HepG2 (cell line): ENCODE results near the gene TMEM95. TPM values are rescaled to one million over a fixed set of nuclear protein-coding genes. Genes with fewer than 3 reads are reported as not detected.

Source experiments
- ATAC-seq: fragments of 200-7000 bp; cut with Tn5 transposase; 3 replicates; pipeline ENCODE4 v1.9.1; 2020; ENCODE audit warnings: mild to moderate bottlenecking, moderate library complexity
- BruUV-seq: library from RNA; stranded (reverse); fragments of 400-500 nt; replicated peaks from 2 replicates; lab custom pipeline; 2021; lab: Mats Ljungman, UMichigan
- CTCF ChIA-PET: fragments of 300-600 bp; formaldehyde crosslinking; extraction: SDS; loops from one replicate; lab custom pipeline; 2021; ENCODE audit warnings: low total read pairs, inconsistent platforms, low intra/inter-chr PET ratio; lab: Yijun Ruan, JAX
- POLR2A ChIA-PET: fragments of 350-600 bp; sonication (Branson Sonifier 250); formaldehyde crosslinking; loops from one replicate; lab custom pipeline; 2020; ENCODE audit warnings: antibody characterized with exemption, inconsistent platforms; lab: Yijun Ruan, JAX
- DNase-seq: peaks from one replicate; pipeline ENCODE4 v3.0.0-alpha.2; 2015; ENCODE audit warnings: low spot score
- FAIRE-seq: peaks from 3 replicates; lab custom pipeline; 2011; peaks lifted over from hg19 to GRCh38; lab: Jason Lieb, UNC
- H2AFZ ChIP-seq: one replicate; pipeline ENCODE4 v1.6.1; 2011; ENCODE audit warnings: low read length, inconsistent platforms
- H3K27ac ChIP-seq: fragments of 300-600 bp; 3 replicates; pipeline ENCODE4 v1.8.0; 2011; ENCODE audit warnings: mixed run types, mild to moderate bottlenecking, mixed read lengths, low read length, inconsistent platforms; ENCODE audit not compliant: insufficient read depth; ENCODE audit errors: extremely low read length
- H3K27me3 ChIP-seq, 2 experiments: fragments of 200-600 bp in 1 of 2; 2 replicates in 1 of 2; 3 replicates in 1 of 2; pipeline versions ENCODE4 v1.6.0 to v1.8.0; 2011; ENCODE audit warnings: low read length in 2 of 2, mild to moderate bottlenecking in 2 of 2, moderate library complexity in 2 of 2, inconsistent platforms in 1 of 2; ENCODE audit not compliant: insufficient read depth in 2 of 2, control insufficient read depth in 1 of 2
- H3K36me3 ChIP-seq, 2 experiments: fragments of 200-600 bp in 1 of 2; replicated peaks in 1 of 2; 2 replicates in 1 of 2; 3 replicates in 1 of 2; pipeline versions ENCODE4 v1.5.1 to v1.8.0; 2011; ENCODE audit warnings: low read length in 2 of 2, inconsistent platforms in 1 of 2; ENCODE audit not compliant: insufficient read depth in 2 of 2, control insufficient read depth in 1 of 2
- H3K4me1 ChIP-seq: 2 replicates; pipeline ENCODE4 v1.5.1; 2012; ENCODE audit warnings: low read length, inconsistent platforms; ENCODE audit not compliant: insufficient read depth
- H3K4me2 ChIP-seq: 2 replicates; pipeline ENCODE4 v1.6.0; 2011; ENCODE audit warnings: low read depth, low read length, inconsistent platforms
- H3K4me3 ChIP-seq, 3 experiments: fragments of 200-600 bp in 1 of 3; sonication (generic), shearing (Covaris generic) in 1 of 3; replicated peaks in 1 of 3; 2 replicates each; pipeline ENCODE4 v1.5.1; 2011 to 2016; ENCODE audit warnings: low read length in 3 of 3, inconsistent platforms in 2 of 3, low read depth in 2 of 3, mild to moderate bottlenecking in 2 of 3, control low read depth in 1 of 3, mixed read lengths in 1 of 3; ENCODE audit not compliant: insufficient read depth in 1 of 3
- H3K79me2 ChIP-seq: one replicate; pipeline ENCODE4 v1.6.1; 2011; ENCODE audit warnings: low read length, inconsistent platforms; ENCODE audit not compliant: insufficient read depth
- H3K9ac ChIP-seq: 2 replicates; pipeline ENCODE4 v1.6.0; 2011; ENCODE audit warnings: mild to moderate bottlenecking, low read depth, low read length, inconsistent platforms; ENCODE audit not compliant: insufficient read depth
- H3K9me3 ChIP-seq: 2 replicates; pipeline ENCODE4 v1.5.1; 2012; ENCODE audit warnings: mild to moderate bottlenecking, low read length
- H4K20me1 ChIP-seq: 2 replicates; pipeline ENCODE4 v1.6.0; 2011; ENCODE audit warnings: inconsistent platforms, mild to moderate bottlenecking, low read length, moderate library complexity; ENCODE audit not compliant: insufficient read depth
- ARID3A ChIP-seq: IDR thresholded peaks from 2 replicates; pipeline ENCODE4 v1.6.1; 2012; ENCODE audit warnings: low read depth, low read length, improper control_type of control experiment
- BRCA1 ChIP-seq: sonication (generic); formaldehyde crosslinking; IDR thresholded peaks from 2 replicates; pipeline ENCODE4 v1.4.0; 2020; ENCODE audit warnings: missing genetic modification reagents
- CBFB ChIP-seq: sonication (generic); formaldehyde crosslinking; IDR thresholded peaks from 2 replicates; pipeline ENCODE4 v1.4.0; 2020; ENCODE audit warnings: missing genetic modification reagents
- CREB1 ChIP-seq, 2 experiments: fragments of 450-650 bp in 1 of 2; IDR thresholded peaks; 2 replicates each; pipeline ENCODE4 v1.6.1; 2016 to 2017; ENCODE audit warnings: control low read depth in 1 of 2, mild to moderate bottlenecking in 1 of 2, missing compliant biosample characterization in 1 of 2, missing genetic modification characterization in 1 of 2
- ELF3 ChIP-seq: IDR thresholded peaks from 2 replicates; pipeline ENCODE4 v1.6.1; 2016; ENCODE audit warnings: missing genetic modification reagents, missing compliant biosample characterization
- PHB2 ChIP-seq: fragments of 450-650 bp; IDR thresholded peaks from 2 replicates; pipeline ENCODE4 v1.6.1; 2018; ENCODE audit not compliant: partially characterized antibody
- PHF21A ChIP-seq: sonication (generic); formaldehyde crosslinking; IDR thresholded peaks from 2 replicates; pipeline ENCODE4 v1.5.0; 2020; ENCODE audit warnings: mild to moderate bottlenecking, missing genetic modification reagents
- PITX1 ChIP-seq: sonication (generic); formaldehyde crosslinking; IDR thresholded peaks from 2 replicates; pipeline ENCODE4 v1.5.1; 2020; ENCODE audit warnings: mild to moderate bottlenecking, missing genetic modification reagents
- RBM39 ChIP-seq: fragments of 200-400 bp; formaldehyde crosslinking; IDR thresholded peaks from one replicate; pipeline ENCODE4 v1.6.1; 2018; ENCODE audit warnings: antibody characterized with exemption, mild to moderate bottlenecking, low read depth, low read length; ENCODE audit not compliant: poor library complexity, severe bottlenecking
- THRA ChIP-seq: sonication (generic); formaldehyde crosslinking; IDR thresholded peaks from 2 replicates; pipeline ENCODE4 v1.4.0; 2020; ENCODE audit warnings: missing genetic modification reagents, borderline replicate concordance
- ZBTB20 ChIP-seq: sonication (generic); formaldehyde crosslinking; IDR thresholded peaks from 2 replicates; pipeline ENCODE4 v1.8.1; 2023; ENCODE audit warnings: missing genetic modification reagents, low read depth, mild to moderate bottlenecking, borderline replicate concordance
- ZNF24 ChIP-seq: fragments of 450-650 bp; IDR thresholded peaks from 2 replicates; pipeline ENCODE4 v1.6.1; 2017; ENCODE audit warnings: antibody characterized with exemption, mild to moderate bottlenecking
- ZNF446 ChIP-seq: sonication (generic); formaldehyde crosslinking; IDR thresholded peaks from 2 replicates; pipeline ENCODE4 v1.5.0; 2020; ENCODE audit warnings: mild to moderate bottlenecking, missing genetic modification reagents
- ZNF570 ChIP-seq: sonication (generic); formaldehyde crosslinking; IDR thresholded peaks from 2 replicates; pipeline ENCODE4 v1.4.0; 2020; ENCODE audit warnings: mild to moderate bottlenecking, missing genetic modification reagents, borderline replicate concordance
- ZNF672 ChIP-seq: sonication (generic); formaldehyde crosslinking; IDR thresholded peaks from 2 replicates; pipeline ENCODE4 v1.8.1; 2022; ENCODE audit warnings: missing genetic modification reagents
- WGBS: methylation state at CpG from one replicate; pipeline ENCODE4 v1.1.6; 2017; ENCODE audit warnings: low lambda C conversion rate; 5-methylcytosine and 5-hydroxymethylcytosine counted together
- in situ Hi-C: cut with HindIII; loops from 2 replicates; pipeline ENCODE4 v1.10.0; 2017; ENCODE audit warnings: low pct_unique_long_range_greater_than_20kb; ENCODE audit not compliant: extremely low pct_ligation_motif_present
- intact Hi-C: fragments of 100-400 bp; cut with micrococcal nuclease; formaldehyde crosslinking; loops from one replicate; pipeline ENCODE4 v1.10.0; 2022; ENCODE audit not compliant: unreplicated experiment
- polyA plus RNA-seq, 8 experiments: library from polyadenylated mRNA; depleted of rRNA in 3 of 8; stranded (reverse) in 7 of 8; unstranded in 1 of 8; fragments of >200 nt; fragmentation: Illumina TruSeq in 4 of 8; extraction: Trizol in 4 of 8; gene quantifications; 2 replicates each; pipeline versions ENCODE4 v1.2.1 to v1.2.3, GENCODE V29; 2011 to 2016; ENCODE audit warnings: low read depth in 4 of 8, missing spikeins in 1 of 8, mixed read lengths in 1 of 8; ENCODE audit not compliant: insufficient read depth in 1 of 8
- total RNA-seq, 5 experiments: library from RNA; depleted of rRNA; stranded (reverse); fragments of >200 nt; fragmentation: Illumina TruSeq; extraction: Trizol; gene quantifications; 2 replicates each; pipeline ENCODE4 v1.2.3, GENCODE V29; 2016; ENCODE audit warnings: low read depth in 1 of 5

TMEM95 gene
- total and polyA plus RNA-seq, 2 of the 13 experiments (the other 11 are each of a cell fraction or from before 2014, with no cell fraction given), result not detected

- H3K27ac ChIP-seq, result no peak overlapping the region
- no TSS peak for BruUV-seq
- ChIA-PET POLR2A (no interaction called here), CTCF (no interaction called here)
- H3K27me3 ChIP-seq, result peaks cover 0 to 4% of the 10 kb centered on the region in 2 experiments; a peak in 2 of 5 replicates
- ATAC-seq (no peak), FAIRE-seq (no peak), DNase-seq (no peak)
- H3K4me2 ChIP-seq, result 0 out of 2 replicates have a peak overlapping the region, but pooled peaks have one; percentile 6
- no peak overlapping the region for H2AFZ ChIP-seq
- no peak for TF ChIP-seq THRA (CRISPR knock-in tag)
- no peak for TF ChIP-seq PITX1 (CRISPR knock-in tag)
- no peaks in the 10 kb centered on the region for H4K20me1 ChIP-seq
- intact Hi-C loops, result no loop called here
- no peaks in the 10 kb centered on the region for H3K9me3 ChIP-seq
- 0 out of 2 replicates have a peak overlapping the region, but pooled peaks have one; percentile 83 for H3K9ac ChIP-seq
- in situ Hi-C loops, result no loop called here
- peaks cover 13 to 35% of the 10 kb centered on the region in 2 experiments for H3K36me3 ChIP-seq
- H3K4me1 ChIP-seq, result peaks cover 24% of the 10 kb centered on the region
- peaks cover 12% of the 10 kb centered on the region for H3K79me2 ChIP-seq
- 99% methylated on average over 12 of the region's 17 CpGs for WGBS
- peak overlapping the region in 1 of 3 experiments; percentile 8; a peak in 2 of 6 replicates for H3K4me3 ChIP-seq
These were observed 27.5 kb upstream of the TMEM95 start for GRCh38 chr17:7327501-7327900.

- H2AFZ ChIP-seq, result no peak overlapping the region
- FAIRE-seq, result no peak
- no peak for DNase-seq
- in situ Hi-C loops, result no loop called here
- H3K4me2 ChIP-seq, result peak overlapping the region; percentile 91
- H3K79me2 ChIP-seq, result peaks cover 12% of the 10 kb centered on the region
- ChIA-PET POLR2A (interaction anchor here (2.6 to 2.7 kb wide), 2 partner anchors 14 to 16 kb away, joined by 25 to 47 read pairs; partner anchors contain the start of gene GPS2), CTCF (no interaction called here)
- peaks cover 11 to 30% of the 10 kb centered on the region in 2 experiments for H3K36me3 ChIP-seq
- peak overlapping the region in 2 of 3 experiments; percentile 90 to 97; a peak in 3 of 6 replicates for H3K4me3 ChIP-seq
- no peak for ATAC-seq
- BruUV-seq, result no TSS peak
- WGBS, result 100% methylated on average over 1 of the region's 1 CpG
- H4K20me1 ChIP-seq, result no peaks in the 10 kb centered on the region
- H3K9me3 ChIP-seq, result no peaks in the 10 kb centered on the region
- peaks cover 0 to 4% of the 10 kb centered on the region in 2 experiments; a peak in 2 of 5 replicates for H3K27me3 ChIP-seq
- H3K9ac ChIP-seq, result peak overlapping the region; percentile 83
- intact Hi-C loops, result loop anchor here (2.0 kb wide), 1 partner anchor 23 kb away; no protein-coding TSS in a partner anchor
- peaks cover 24% of the 10 kb centered on the region for H3K4me1 ChIP-seq
- H3K27ac ChIP-seq, result no peak overlapping the region
- no peak for TF ChIP-seq ARID3A
- no peak for TF ChIP-seq CREB1 (IDR thresholded peaks at IDR 0.05)
- TF ChIP-seq CREB1 (CRISPR knock-in tag; IDR thresholded peaks at IDR 0.05), result no peak
- TF ChIP-seq CBFB (CRISPR knock-in tag), result no peak
- no peak for TF ChIP-seq ZNF446
- TF ChIP-seq ZNF24, result no peak
- no peak for TF ChIP-seq BRCA1 (CRISPR knock-in tag)
- no peak for TF ChIP-seq PHF21A (CRISPR knock-in tag)
- no peak for TF ChIP-seq ZBTB20 (CRISPR knock-in tag)
- TF ChIP-seq ZNF672 (CRISPR knock-in tag), result no peak
- TF ChIP-seq PHB2, result no peak
- TF ChIP-seq RBM39, result no peak
- TF ChIP-seq ZNF570 (CRISPR knock-in tag), result no peak
- TF ChIP-seq ELF3 (CRISPR knock-in tag), result no peak
These were observed 26.9 kb upstream of the TMEM95 start for GRCh38 chr17:7328009-7328408.
